ENCODE measurements around the gene TRIM17. TPM values are rescaled to one million over a fixed set of nuclear protein-coding genes. Genes with fewer than 3 reads are reported as not detected.

The TRIM17 gene
- polyA plus RNA-seq, 1 donor from 2014 or later, result 0.14 TPM

DNA sequence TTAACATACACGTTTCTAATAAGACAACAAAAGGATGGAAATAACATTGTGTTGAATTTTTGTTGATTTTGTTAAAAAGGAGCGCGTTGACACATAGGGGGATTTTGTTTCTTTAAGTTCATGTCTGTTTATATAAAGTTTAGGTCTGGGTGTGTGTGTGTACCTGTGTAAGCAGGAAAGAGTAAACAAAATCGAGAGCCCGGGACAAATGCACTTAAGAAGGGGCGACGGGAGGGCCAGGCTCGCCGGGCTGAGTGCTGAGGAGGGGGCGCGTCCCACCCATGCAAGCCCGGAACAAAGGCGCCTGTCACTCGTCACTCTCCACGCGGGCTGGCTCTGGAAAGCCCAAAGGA, 28.8 kb upstream of the TRIM17 start:
- no peaks in the 10 kb centered on the region for H3K36me3 ChIP-seq (ENCODE audit: insufficient read depth, low read length)
- H3K4me3 ChIP-seq (ENCODE audit: low read length), result peak overlapping the region; percentile 66
- H3F3A ChIP-seq (ENCODE audit: insufficient read depth, low read length, poor library complexity, severe bottlenecking), result no peaks in the 10 kb centered on the region
- peak overlapping the region; percentile 76 for H3K4me2 ChIP-seq (ENCODE audit: low read length)
- TF ChIP-seq MXI1 (conservative IDR thresholded peaks at IDR 0.05; ENCODE audit: poor library complexity, severe bottlenecking), result no peak
- peak overlapping the region; percentile 9 for H3K27ac ChIP-seq (ENCODE audit: low read length)
- peak overlapping the region; percentile 70 for H2AFZ ChIP-seq (ENCODE audit: low read depth, low read length)
- no peaks in the 10 kb centered on the region for H3K9me3 ChIP-seq (ENCODE audit: low read length)
- no peaks in the 10 kb centered on the region for H3K9me2 ChIP-seq (ENCODE audit: insufficient read depth, low read length)
- no peaks in the 10 kb centered on the region for H3K79me2 ChIP-seq (replicated peaks; ENCODE audit: insufficient read depth, low read length)
- H4K20me1 ChIP-seq (ENCODE audit: insufficient read depth), result no peaks in the 10 kb centered on the region
- no peaks in the 10 kb centered on the region for H3K27me3 ChIP-seq (ENCODE audit: insufficient read depth, low read depth, low read length)
- H3K9ac ChIP-seq (ENCODE audit: low read length), result peak overlapping the region; percentile 66

DNA sequence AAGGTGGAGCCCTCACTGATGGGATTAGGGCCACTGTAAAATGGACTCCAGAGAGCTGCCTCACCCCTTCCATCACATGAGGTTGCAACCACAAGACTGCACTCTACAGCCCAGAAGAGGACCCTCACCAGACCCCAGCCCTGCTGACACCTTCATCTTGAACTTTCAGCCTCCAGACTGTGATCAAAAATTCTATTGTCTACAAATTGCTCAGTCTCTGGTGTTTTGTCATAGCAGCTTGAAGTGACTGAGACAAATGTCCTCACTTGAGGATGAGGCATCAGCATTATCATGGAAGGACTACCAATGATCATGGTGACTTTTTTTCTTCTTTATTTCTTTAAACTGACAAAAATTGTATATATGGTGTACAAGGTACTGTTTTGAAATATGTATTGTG, 26.7 kb upstream of the TRIM17 start:
- Histone ChIP-seq H3K36me3 (ENCODE audit: insufficient read depth, low read length) (no peaks in the 10 kb centered on the region), H3K27me3 (ENCODE audit: insufficient read depth, low read depth, low read length) (no peaks in the 10 kb centered on the region), H3K79me2 (replicated peaks; ENCODE audit: insufficient read depth, low read length) (no peaks in the 10 kb centered on the region), H3K9ac (ENCODE audit: low read length) (no peak overlapping the region), H3K4me2 (ENCODE audit: low read length) (no peak overlapping the region), H3K4me3 (ENCODE audit: low read length) (no peak overlapping the region), H3F3A (ENCODE audit: insufficient read depth, low read length, poor library complexity, severe bottlenecking) (no peaks in the 10 kb centered on the region), H2AFZ (ENCODE audit: low read depth, low read length) (no peak overlapping the region), H3K9me2 (ENCODE audit: insufficient read depth, low read length) (no peaks in the 10 kb centered on the region), H3K9me3 (ENCODE audit: low read length) (no peaks in the 10 kb centered on the region), H3K27ac (ENCODE audit: low read length) (no peak overlapping the region), H4K20me1 (ENCODE audit: insufficient read depth) (no peaks in the 10 kb centered on the region)
- TF ChIP-seq EZH2 (IDR thresholded peaks at IDR 0.05; ENCODE audit: borderline replicate concordance, insufficient read depth, low read length, poor library complexity, severe bottlenecking) (no peak), CTCF (IDR thresholded peaks at IDR 0.05; ENCODE audit: poor library complexity, severe bottlenecking) (no peak), POLR2AphosphoS5 (IDR thresholded peaks at IDR 0.05) (no peak), REST (IDR thresholded peaks at IDR 0.05; ENCODE audit: borderline replicate concordance) (no peak), EP300 (conservative IDR thresholded peaks at IDR 0.05; ENCODE audit: poor library complexity, severe bottlenecking) (no peak), SMC3 (conservative IDR thresholded peaks at IDR 0.05; ENCODE audit: poor library complexity) (no peak), MXI1 (conservative IDR thresholded peaks at IDR 0.05; ENCODE audit: poor library complexity, severe bottlenecking) (no peak), RAD21 (conservative IDR thresholded peaks at IDR 0.05) (no peak), TAF1 (IDR thresholded peaks at IDR 0.05; ENCODE audit: low read depth) (no peak)
